GM12874 (cell line): ENCODE results near the gene ENOX1.

Source experiments
- TF ChIP-seq, protein P1 (sequence below): IDR thresholded peaks from 2 replicates; pipeline ENCODE4 v1.5.1; 2011; ENCODE audit warnings: low read depth, mild to moderate bottlenecking, control low read depth, low read length, moderate library complexity; ENCODE audit not compliant: insufficient read depth

ENOX1 gene

DNA sequence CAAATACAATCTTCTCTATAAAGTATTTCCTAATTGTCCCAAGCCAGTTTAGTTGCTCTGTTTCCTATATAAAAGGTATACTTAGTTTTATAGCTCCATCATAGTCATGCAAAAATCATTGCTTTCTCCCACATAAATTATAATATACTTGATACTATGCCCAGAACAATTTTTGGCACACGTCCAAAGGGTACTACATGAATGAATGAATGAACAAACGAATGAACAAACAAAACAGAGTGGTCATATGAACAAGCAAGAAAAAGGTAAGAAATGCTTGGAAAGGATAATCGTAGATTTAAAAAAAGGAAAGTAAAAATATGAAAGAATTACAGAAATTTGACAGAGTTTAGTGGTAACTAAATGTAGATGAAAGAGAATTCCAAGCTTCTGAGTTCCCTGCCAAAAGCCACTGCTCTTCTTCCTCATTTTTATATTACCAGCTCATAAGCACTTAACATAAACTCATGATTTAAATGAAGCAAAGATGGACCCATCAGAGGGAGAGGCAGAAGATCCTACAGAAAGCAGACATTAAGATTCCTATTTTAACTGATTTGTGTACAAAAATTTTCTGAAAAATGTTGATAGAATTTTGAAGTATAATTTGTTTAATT, 123.2 kb downstream of the ENOX1 start:
- TF ChIP-seq, protein P1, sequence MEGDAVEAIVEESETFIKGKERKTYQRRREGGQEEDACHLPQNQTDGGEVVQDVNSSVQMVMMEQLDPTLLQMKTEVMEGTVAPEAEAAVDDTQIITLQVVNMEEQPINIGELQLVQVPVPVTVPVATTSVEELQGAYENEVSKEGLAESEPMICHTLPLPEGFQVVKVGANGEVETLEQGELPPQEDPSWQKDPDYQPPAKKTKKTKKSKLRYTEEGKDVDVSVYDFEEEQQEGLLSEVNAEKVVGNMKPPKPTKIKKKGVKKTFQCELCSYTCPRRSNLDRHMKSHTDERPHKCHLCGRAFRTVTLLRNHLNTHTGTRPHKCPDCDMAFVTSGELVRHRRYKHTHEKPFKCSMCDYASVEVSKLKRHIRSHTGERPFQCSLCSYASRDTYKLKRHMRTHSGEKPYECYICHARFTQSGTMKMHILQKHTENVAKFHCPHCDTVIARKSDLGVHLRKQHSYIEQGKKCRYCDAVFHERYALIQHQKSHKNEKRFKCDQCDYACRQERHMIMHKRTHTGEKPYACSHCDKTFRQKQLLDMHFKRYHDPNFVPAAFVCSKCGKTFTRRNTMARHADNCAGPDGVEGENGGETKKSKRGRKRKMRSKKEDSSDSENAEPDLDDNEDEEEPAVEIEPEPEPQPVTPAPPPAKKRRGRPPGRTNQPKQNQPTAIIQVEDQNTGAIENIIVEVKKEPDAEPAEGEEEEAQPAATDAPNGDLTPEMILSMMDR, result no peak

GRCh38 chr13:43662976-43663375, 123.8 kb downstream of the ENOX1 start:
- TF ChIP-seq, protein P1, result no peak

GRCh38 chr13:43661161-43661830, 125.5 kb downstream of the ENOX1 start:
- TF ChIP-seq, protein P1, result no peak

GRCh38 chr13:43657485-43657884, 129.3 kb downstream of the ENOX1 start:
- TF ChIP-seq, protein P1, result no peak

DNA sequence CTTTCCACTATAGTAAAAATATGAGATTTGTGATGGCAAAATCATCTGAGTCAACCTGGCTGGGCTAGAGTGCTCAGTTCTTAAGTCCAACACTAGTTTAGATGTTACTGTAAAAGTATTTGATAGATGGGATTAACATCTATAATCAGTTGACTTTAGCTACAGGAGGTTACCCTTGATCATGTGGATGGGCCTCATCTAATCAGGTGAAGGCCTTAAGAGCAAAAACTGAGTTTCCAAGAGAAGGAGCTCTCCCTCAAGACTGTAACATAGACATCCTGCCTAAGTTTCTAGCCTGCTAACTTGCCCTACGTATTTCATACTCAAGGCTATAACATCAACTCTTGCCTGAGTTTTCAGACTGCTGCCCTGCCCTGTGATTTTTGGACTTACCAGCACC, 132.8 kb downstream of the ENOX1 start:
- TF ChIP-seq, protein P1, result no peak

GRCh38 chr13:43653395-43653794, 133.4 kb downstream of the ENOX1 start:
- TF ChIP-seq, protein P1, result no peak

GRCh38 chr13:43652760-43653159, 134.0 kb downstream of the ENOX1 start:
- TF ChIP-seq, protein P1, result no peak
